CD4-positive, CD25-positive, alpha-beta regulatory T cell (primary cell): ENCODE data around the gene KCNJ18. TPM values are rescaled to one million over a fixed set of nuclear protein-coding genes. Genes with fewer than 3 reads are reported as not detected.
"Not testable (repeated sequence)": the region's sequence is repeated elsewhere in the genome, so short reads cannot be mapped to it uniquely, and the experiment has no call there.

Experiments used
- ATAC-seq, 2 donors: fragments of 150-1000 bp; cut with Tn5 transposase; one replicate each; pipeline ENCODE4 v1.10.0; 2021; ENCODE audit warnings: low read depth in 2 of 2, moderate number of reproducible peaks in 2 of 2, moderate library complexity in 1 of 2
- DNase-seq, 3 donors: peaks; one replicate each; pipeline versions ENCODE4 v3.0.0 to v3.0.0-alpha.2; 2012 to 2022; ENCODE audit warnings: mixed read lengths in 1 of 3
- H3K27ac ChIP-seq: one replicate; pipeline ENCODE4 v1.7.0; 2013; ENCODE audit warnings: mild to moderate bottlenecking, low read length; ENCODE audit not compliant: insufficient read depth, poor library complexity, severe bottlenecking
- H3K27me3 ChIP-seq: one replicate; pipeline ENCODE4 v1.7.0; 2013; ENCODE audit warnings: low read length; ENCODE audit not compliant: control insufficient read depth, insufficient read depth
- H3K36me3 ChIP-seq: one replicate; pipeline ENCODE4 v1.7.0; 2013; ENCODE audit warnings: mild to moderate bottlenecking, low read length, moderate library complexity; ENCODE audit not compliant: control insufficient read depth, insufficient read depth
- H3K4me1 ChIP-seq: 2 replicates; pipeline ENCODE4 v1.7.0; 2013; ENCODE audit warnings: mild to moderate bottlenecking, low read length; ENCODE audit not compliant: insufficient read depth, control insufficient read depth, poor library complexity, severe bottlenecking
- H3K4me3 ChIP-seq: one replicate; pipeline ENCODE4 v1.7.0; 2013; ENCODE audit warnings: low read depth, mild to moderate bottlenecking, low read length, moderate library complexity
- H3K9me3 ChIP-seq, 2 experiments: 1 replicate in 1 of 2; 2 replicates in 1 of 2; pipeline ENCODE4 v1.7.0; 2013; ENCODE audit warnings: low read length in 2 of 2, mild to moderate bottlenecking in 1 of 2, moderate library complexity in 1 of 2; ENCODE audit not compliant: control insufficient read depth in 2 of 2
- H3K27ac Mint-ChIP-seq, 3 donors: one replicate each; pipeline ENCODE4 v1.8.0; 2020 to 2022; ENCODE audit warnings: mild to moderate bottlenecking in 3 of 3, mixed read lengths in 3 of 3, moderate library complexity in 2 of 3
- H3K27me3 Mint-ChIP-seq: one replicate; pipeline ENCODE4 v1.8.0; 2022; ENCODE audit warnings: mild to moderate bottlenecking, mixed read lengths
- H3K36me3 Mint-ChIP-seq: one replicate; pipeline ENCODE4 v1.8.0; 2020; ENCODE audit warnings: mixed read lengths
- H3K4me1 Mint-ChIP-seq, 4 donors: one replicate each; pipeline ENCODE4 v1.8.0; 2020 to 2022; ENCODE audit warnings: mixed read lengths in 4 of 4, mild to moderate bottlenecking in 1 of 4
- H3K4me3 Mint-ChIP-seq, 4 donors: one replicate each; pipeline ENCODE4 v1.8.0; 2020 to 2022; ENCODE audit warnings: mild to moderate bottlenecking in 4 of 4, mixed read lengths in 4 of 4, moderate library complexity in 3 of 4
- H3K9me3 Mint-ChIP-seq, 7 donors: one replicate each; pipeline ENCODE4 v1.8.0; 2020 to 2022; ENCODE audit warnings: mixed read lengths in 7 of 7, mild to moderate bottlenecking in 3 of 7, moderate library complexity in 2 of 7
- polyA plus RNA-seq, 4 donors: library from polyadenylated mRNA; unstranded; fragments of 300-500 nt; fragmentation: Illumina TruSeq; gene quantifications; one replicate each; pipeline ENCODE4 v1.2.3, GENCODE V29; 2021
- total RNA-seq: library from RNA; stranded (reverse); gene quantifications from one replicate; pipeline ENCODE4 v1.2.3, GENCODE V29; 2022

KCNJ18 gene
- total and polyA plus RNA-seq, 5 donors from 2014 or later, result not detected

- H3K27ac ChIP-seq, H3K36me3 ChIP-seq, H3K4me1 ChIP-seq, H3K9me3 Mint-ChIP-seq, ATAC-seq, H3K27me3 ChIP-seq, H3K4me1 Mint-ChIP-seq, H3K4me3 ChIP-seq, H3K9me3 ChIP-seq, DNase-seq, H3K4me3 Mint-ChIP-seq, H3K27ac Mint-ChIP-seq, H3K27me3 Mint-ChIP-seq, H3K36me3 Mint-ChIP-seq: not testable (repeated sequence)
These were observed 7.4 kb downstream of the KCNJ18 start for GRCh38 chr17:21699573-21700236.

- not testable (repeated sequence) for H3K36me3 ChIP-seq, H3K4me3 ChIP-seq, H3K27ac Mint-ChIP-seq, ATAC-seq, H3K9me3 ChIP-seq, H3K27me3 Mint-ChIP-seq, H3K27me3 ChIP-seq, H3K4me1 ChIP-seq, H3K4me3 Mint-ChIP-seq, DNase-seq, H3K4me1 Mint-ChIP-seq, H3K36me3 Mint-ChIP-seq, H3K27ac ChIP-seq
- H3K9me3 Mint-ChIP-seq, result peaks cover 0 to 10% (median 0%) of the 10 kb centered on the region in 7 donors
These were observed 8.8 kb downstream of the KCNJ18 start for GRCh38 chr17:21701090-21701489.

- not testable (repeated sequence) for H3K27me3 ChIP-seq, DNase-seq, H3K4me1 Mint-ChIP-seq, H3K36me3 Mint-ChIP-seq, H3K4me3 ChIP-seq, H3K9me3 ChIP-seq, H3K36me3 ChIP-seq, H3K9me3 Mint-ChIP-seq, H3K4me1 ChIP-seq, H3K4me3 Mint-ChIP-seq, H3K27ac Mint-ChIP-seq, H3K27me3 Mint-ChIP-seq, ATAC-seq, H3K27ac ChIP-seq
These were observed 9.7 kb downstream of the KCNJ18 start for GRCh38 chr17:21702029-21702428.

- not testable (repeated sequence) for H3K4me3 Mint-ChIP-seq, H3K9me3 ChIP-seq, H3K27ac ChIP-seq, H3K27ac Mint-ChIP-seq, ATAC-seq, H3K36me3 ChIP-seq, H3K4me1 Mint-ChIP-seq, H3K36me3 Mint-ChIP-seq, DNase-seq, H3K4me3 ChIP-seq, H3K27me3 ChIP-seq, H3K27me3 Mint-ChIP-seq, H3K9me3 Mint-ChIP-seq, H3K4me1 ChIP-seq
These were observed 10.2 kb downstream of the KCNJ18 start for GRCh38 chr17:21702521-21702920.

GRCh38 chr17:21702940-21703640 is 10.8 kb downstream of the KCNJ18 start:
- DNase-seq, H3K36me3 Mint-ChIP-seq, H3K9me3 ChIP-seq, H3K4me3 ChIP-seq, H3K27me3 Mint-ChIP-seq, H3K27me3 ChIP-seq, H3K4me3 Mint-ChIP-seq, H3K9me3 Mint-ChIP-seq, ATAC-seq, H3K27ac ChIP-seq, H3K36me3 ChIP-seq, H3K4me1 ChIP-seq, H3K27ac Mint-ChIP-seq, H3K4me1 Mint-ChIP-seq: not testable (repeated sequence)

- H3K36me3 Mint-ChIP-seq, H3K27ac Mint-ChIP-seq, H3K4me3 Mint-ChIP-seq, H3K4me1 ChIP-seq, ATAC-seq, H3K27me3 ChIP-seq, H3K27ac ChIP-seq, H3K27me3 Mint-ChIP-seq, H3K4me3 ChIP-seq, H3K4me1 Mint-ChIP-seq, H3K9me3 Mint-ChIP-seq, H3K36me3 ChIP-seq, DNase-seq, H3K9me3 ChIP-seq: not testable (repeated sequence)
These were observed 11.9 kb downstream of the KCNJ18 start for GRCh38 chr17:21703891-21704872.

GRCh38 chr17:21705021-21705601 is 12.8 kb downstream of the KCNJ18 start:
- Mint-ChIP-seq H3K4me3 (no peak overlapping the region), H3K27ac (no peak overlapping the region), H3K36me3 (no peaks in the 10 kb centered on the region), H3K4me1 (no peaks in the 10 kb centered on the region), H3K9me3 (peaks cover 0 to 8% (median 0%) of the 10 kb centered on the region in 7 donors), H3K27me3 (no peaks in the 10 kb centered on the region)
- ATAC-seq (no peak), DNase-seq (no peak)
- H3K36me3 ChIP-seq, result no peaks in the 10 kb centered on the region
- no peaks in the 10 kb centered on the region for H3K9me3 ChIP-seq
- H3K27ac ChIP-seq, result no peak overlapping the region
- H3K4me3 ChIP-seq, result no peak overlapping the region
- no peaks in the 10 kb centered on the region for H3K27me3 ChIP-seq
- no peaks in the 10 kb centered on the region for H3K4me1 ChIP-seq
